Measurements from ENCODE around the gene SLIT2.

GRCh38 chr4:20237894-20238537, 13.7 kb upstream of the SLIT2 start:
- TF ChIP-seq ZNF274 (IDR thresholded peaks at IDR 0.05; ENCODE audit: low read depth, low read length), result no peak
- TF ChIP-seq SUZ12 (IDR thresholded peaks at IDR 0.05; ENCODE audit: extremely low read depth, insufficient read depth, insufficient read length), result no peak
- TF ChIP-seq YY1 (IDR thresholded peaks at IDR 0.05; ENCODE audit: insufficient read depth, insufficient read length), result no peak
